ENCODE data around the gene PIP4P1. TPM values are rescaled to one million over a fixed set of nuclear protein-coding genes. Genes with fewer than 3 reads are reported as not detected.
A peak's percentile ranks its signal among the peaks of the same experiment; 100 is the strongest.

Gene PIP4P1
- total and polyA plus RNA-seq, 9 of the 15 experiments (the other 6 are each of a cell fraction or from before 2014, with no cell fraction given): 5.3 to 20.9 (median 10.7) TPM

- TF ChIP-seq, protein P1, sequence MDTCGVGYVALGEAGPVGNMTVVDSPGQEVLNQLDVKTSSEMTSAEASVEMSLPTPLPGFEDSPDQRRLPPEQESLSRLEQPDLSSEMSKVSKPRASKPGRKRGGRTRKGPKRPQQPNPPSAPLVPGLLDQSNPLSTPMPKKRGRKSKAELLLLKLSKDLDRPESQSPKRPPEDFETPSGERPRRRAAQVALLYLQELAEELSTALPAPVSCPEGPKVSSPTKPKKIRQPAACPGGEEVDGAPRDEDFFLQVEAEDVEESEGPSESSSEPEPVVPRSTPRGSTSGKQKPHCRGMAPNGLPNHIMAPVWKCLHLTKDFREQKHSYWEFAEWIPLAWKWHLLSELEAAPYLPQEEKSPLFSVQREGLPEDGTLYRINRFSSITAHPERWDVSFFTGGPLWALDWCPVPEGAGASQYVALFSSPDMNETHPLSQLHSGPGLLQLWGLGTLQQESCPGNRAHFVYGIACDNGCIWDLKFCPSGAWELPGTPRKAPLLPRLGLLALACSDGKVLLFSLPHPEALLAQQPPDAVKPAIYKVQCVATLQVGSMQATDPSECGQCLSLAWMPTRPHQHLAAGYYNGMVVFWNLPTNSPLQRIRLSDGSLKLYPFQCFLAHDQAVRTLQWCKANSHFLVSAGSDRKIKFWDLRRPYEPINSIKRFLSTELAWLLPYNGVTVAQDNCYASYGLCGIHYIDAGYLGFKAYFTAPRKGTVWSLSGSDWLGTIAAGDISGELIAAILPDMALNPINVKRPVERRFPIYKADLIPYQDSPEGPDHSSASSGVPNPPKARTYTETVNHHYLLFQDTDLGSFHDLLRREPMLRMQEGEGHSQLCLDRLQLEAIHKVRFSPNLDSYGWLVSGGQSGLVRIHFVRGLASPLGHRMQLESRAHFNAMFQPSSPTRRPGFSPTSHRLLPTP (IDR thresholded peaks at IDR 0.05; ENCODE audit: borderline replicate concordance, extremely low read depth, insufficient read length): no peak
- no peak for TF ChIP-seq TAF9B (IDR thresholded peaks at IDR 0.05; ENCODE audit: partially characterized antibody)
- no peak for TF ChIP-seq EWSR1 (IDR thresholded peaks at IDR 0.05; ENCODE audit: borderline replicate concordance, low read depth, partially characterized antibody)
- no peak for TF ChIP-seq CBX2 (IDR thresholded peaks at IDR 0.05; ENCODE audit: insufficient read depth, low read length, poor library complexity, severe bottlenecking)
- no peak for TF ChIP-seq KLF16 (IDR thresholded peaks at IDR 0.05)
- no peak for TF ChIP-seq ZSCAN29 (IDR thresholded peaks at IDR 0.05)
- no peak for TF ChIP-seq NR2C1 (IDR thresholded peaks at IDR 0.05)
- TF ChIP-seq NR2C1 (tag; IDR thresholded peaks at IDR 0.05): no peak
- peak; percentile 53 for TF ChIP-seq TEAD4 (IDR thresholded peaks at IDR 0.05; ENCODE audit: low read length)
- TF ChIP-seq TEAD4 (CRISPR knock-in tag; IDR thresholded peaks at IDR 0.05; ENCODE audit: borderline replicate concordance): no peak
- TF ChIP-seq, protein P2, sequence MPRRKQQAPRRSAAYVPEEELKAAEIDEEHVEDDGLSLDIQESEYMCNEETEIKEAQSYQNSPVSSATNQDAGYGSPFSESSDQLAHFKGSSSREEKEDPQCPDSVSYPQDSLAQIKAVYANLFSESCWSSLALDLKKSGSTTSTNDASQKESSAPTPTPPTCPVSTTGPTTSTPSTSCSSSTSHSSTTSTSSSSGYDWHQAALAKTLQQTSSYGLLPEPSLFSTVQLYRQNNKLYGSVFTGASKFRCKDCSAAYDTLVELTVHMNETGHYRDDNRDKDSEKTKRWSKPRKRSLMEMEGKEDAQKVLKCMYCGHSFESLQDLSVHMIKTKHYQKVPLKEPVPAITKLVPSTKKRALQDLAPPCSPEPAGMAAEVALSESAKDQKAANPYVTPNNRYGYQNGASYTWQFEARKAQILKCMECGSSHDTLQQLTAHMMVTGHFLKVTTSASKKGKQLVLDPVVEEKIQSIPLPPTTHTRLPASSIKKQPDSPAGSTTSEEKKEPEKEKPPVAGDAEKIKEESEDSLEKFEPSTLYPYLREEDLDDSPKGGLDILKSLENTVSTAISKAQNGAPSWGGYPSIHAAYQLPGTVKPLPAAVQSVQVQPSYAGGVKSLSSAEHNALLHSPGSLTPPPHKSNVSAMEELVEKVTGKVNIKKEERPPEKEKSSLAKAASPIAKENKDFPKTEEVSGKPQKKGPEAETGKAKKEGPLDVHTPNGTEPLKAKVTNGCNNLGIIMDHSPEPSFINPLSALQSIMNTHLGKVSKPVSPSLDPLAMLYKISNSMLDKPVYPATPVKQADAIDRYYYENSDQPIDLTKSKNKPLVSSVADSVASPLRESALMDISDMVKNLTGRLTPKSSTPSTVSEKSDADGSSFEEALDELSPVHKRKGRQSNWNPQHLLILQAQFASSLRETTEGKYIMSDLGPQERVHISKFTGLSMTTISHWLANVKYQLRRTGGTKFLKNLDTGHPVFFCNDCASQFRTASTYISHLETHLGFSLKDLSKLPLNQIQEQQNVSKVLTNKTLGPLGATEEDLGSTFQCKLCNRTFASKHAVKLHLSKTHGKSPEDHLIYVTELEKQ (CRISPR knock-in tag; IDR thresholded peaks at IDR 0.05): no peak
- no peak for TF ChIP-seq DIDO1 (tag; IDR thresholded peaks at IDR 0.05; ENCODE audit: low read depth)
- peak; percentile 65 for TF ChIP-seq TAL1 (IDR thresholded peaks at IDR 0.05)
- no peak for TF ChIP-seq KHSRP (IDR thresholded peaks at IDR 0.05)
- TF ChIP-seq NCOA2 (IDR thresholded peaks at IDR 0.05; ENCODE audit: partially characterized antibody in 2 of 2): no peak
- no peak for TF ChIP-seq ESRRA (IDR thresholded peaks at IDR 0.05; ENCODE audit: borderline replicate concordance, low read depth)
- TF ChIP-seq CREM (IDR thresholded peaks at IDR 0.05; ENCODE audit: low read depth): no peak
Measured at GRCh38 chr14:20478894-20479293, 17.7 kb upstream of the PIP4P1 start (continued).
